ENCODE data around the gene RARRES1. TPM values are rescaled to one million over a fixed set of nuclear protein-coding genes. Genes with fewer than 3 reads are reported as not detected.
A peak's percentile ranks its signal among the peaks of the same experiment; 100 is the strongest.

Gene RARRES1
- total RNA-seq, 1 experiment from 2014 or later, result 20.5 TPM

DNA sequence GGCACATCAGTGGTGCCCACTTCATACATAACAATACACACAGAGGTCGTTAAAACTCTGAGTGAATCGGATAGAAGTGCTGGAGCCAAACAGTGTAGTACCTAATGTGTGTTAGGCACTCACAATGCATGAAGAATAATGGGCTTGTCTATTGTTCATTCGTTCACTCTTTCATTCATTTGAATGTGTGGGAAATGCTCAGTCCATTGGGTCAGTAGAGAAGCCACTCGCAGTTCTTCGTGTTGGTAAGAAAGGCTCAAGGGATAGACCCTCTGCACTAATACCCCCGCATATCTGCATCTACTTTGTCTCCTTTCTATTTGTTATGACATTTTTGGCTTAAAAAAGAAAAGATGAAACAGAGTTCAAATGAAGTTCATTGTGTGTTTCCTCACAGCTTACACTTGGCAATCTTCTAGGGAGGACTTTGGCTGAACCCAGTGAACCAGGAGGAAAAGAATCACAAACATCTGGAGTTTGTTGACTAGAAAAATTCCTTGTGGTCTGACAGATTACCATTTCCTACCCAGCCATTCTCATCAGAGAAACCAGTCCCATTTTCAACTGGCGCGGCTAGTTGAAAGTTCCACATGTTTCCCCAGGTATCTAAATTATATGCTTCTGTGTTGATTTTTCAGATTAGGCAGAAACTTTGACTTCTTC is 36.8 kb upstream of the RARRES1 start:
- intact Hi-C loops (cut with micrococcal nuclease; ENCODE audit: unreplicated experiment), result loop anchor here (1.0 kb wide), 1 partner anchor 44 kb away; no protein-coding TSS in a partner anchor
- peak; percentile 46 to 96 for DNase-seq
- no peak for TF ChIP-seq EZH2 (IDR thresholded peaks at IDR 0.05; ENCODE audit: low read depth)
- TF ChIP-seq, protein P1, sequence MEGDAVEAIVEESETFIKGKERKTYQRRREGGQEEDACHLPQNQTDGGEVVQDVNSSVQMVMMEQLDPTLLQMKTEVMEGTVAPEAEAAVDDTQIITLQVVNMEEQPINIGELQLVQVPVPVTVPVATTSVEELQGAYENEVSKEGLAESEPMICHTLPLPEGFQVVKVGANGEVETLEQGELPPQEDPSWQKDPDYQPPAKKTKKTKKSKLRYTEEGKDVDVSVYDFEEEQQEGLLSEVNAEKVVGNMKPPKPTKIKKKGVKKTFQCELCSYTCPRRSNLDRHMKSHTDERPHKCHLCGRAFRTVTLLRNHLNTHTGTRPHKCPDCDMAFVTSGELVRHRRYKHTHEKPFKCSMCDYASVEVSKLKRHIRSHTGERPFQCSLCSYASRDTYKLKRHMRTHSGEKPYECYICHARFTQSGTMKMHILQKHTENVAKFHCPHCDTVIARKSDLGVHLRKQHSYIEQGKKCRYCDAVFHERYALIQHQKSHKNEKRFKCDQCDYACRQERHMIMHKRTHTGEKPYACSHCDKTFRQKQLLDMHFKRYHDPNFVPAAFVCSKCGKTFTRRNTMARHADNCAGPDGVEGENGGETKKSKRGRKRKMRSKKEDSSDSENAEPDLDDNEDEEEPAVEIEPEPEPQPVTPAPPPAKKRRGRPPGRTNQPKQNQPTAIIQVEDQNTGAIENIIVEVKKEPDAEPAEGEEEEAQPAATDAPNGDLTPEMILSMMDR (conservative IDR thresholded peaks at IDR 0.05), result no peak
- no peaks in the 10 kb centered on the region for H3K79me2 ChIP-seq (ENCODE audit: low read depth)
- H3K4me3 ChIP-seq, result peak overlapping the region; percentile 6; the same call in 1 of the 2 replicates
- no peaks in the 10 kb centered on the region for H3K9me2 ChIP-seq (ENCODE audit: insufficient read depth)
- peaks cover 100% of the 10 kb centered on the region for H3K4me1 ChIP-seq (replicated peaks; ENCODE audit: insufficient read depth)
- ChIA-PET POLR2A (ENCODE audit: unreplicated experiment) (interaction anchor here (0.5 to 0.7 kb wide), 2 partner anchors 36 to 46 kb away, joined by 3 to 4 read pairs; no protein-coding TSS in a partner anchor), CTCF (interaction anchor here (1.5 kb wide), 1 partner anchor 42 kb away, joined by 4 read pairs; no protein-coding TSS in a partner anchor)
- H3K9me3 ChIP-seq (ENCODE audit: insufficient read depth, low read depth), result no peaks in the 10 kb centered on the region
- peak overlapping the region; percentile 98 for H3K27ac ChIP-seq
- no peaks in the 10 kb centered on the region for H3K27me3 ChIP-seq (ENCODE audit: insufficient read depth, low read depth)
- H3K36me3 ChIP-seq (ENCODE audit: low read depth), result peaks cover 10% of the 10 kb centered on the region
- H3F3A ChIP-seq (ENCODE audit: insufficient read depth, low read depth), result peaks cover 74% of the 10 kb centered on the region
- no peak overlapping the region for H2AFZ ChIP-seq
- BruUV-seq (replicated peaks), result no TSS peak
- H3K4me2 ChIP-seq, result peak overlapping the region; percentile 64
- H4K20me1 ChIP-seq (ENCODE audit: insufficient read depth), result no peaks in the 10 kb centered on the region

DNA sequence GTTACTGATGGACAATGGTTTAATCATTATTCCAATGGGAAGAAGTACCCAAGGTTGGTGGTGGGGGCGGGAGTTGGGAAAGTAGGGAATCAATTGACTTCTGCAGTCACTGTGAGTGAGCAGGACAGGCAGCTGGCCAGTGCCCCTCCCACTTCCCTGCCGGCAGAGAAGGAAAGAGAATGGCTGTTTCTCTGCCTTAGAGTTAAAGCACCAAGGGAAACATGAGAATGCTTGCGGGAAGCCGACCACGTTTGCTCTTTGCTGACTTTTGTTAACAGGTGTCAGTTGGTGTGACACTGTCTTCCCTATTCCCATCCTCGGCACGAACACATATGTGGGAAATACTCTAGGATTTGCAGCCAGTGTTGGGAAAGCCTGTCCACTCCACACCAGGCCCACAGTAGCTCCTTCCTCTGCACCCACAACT is 36.1 kb upstream of the RARRES1 start:
- intact Hi-C loops (cut with micrococcal nuclease; ENCODE audit: unreplicated experiment), result no loop called here
- ChIA-PET POLR2A (ENCODE audit: unreplicated experiment) (interaction anchor here (0.5 to 0.7 kb wide), 2 partner anchors 37 to 46 kb away, joined by 3 to 4 read pairs; no protein-coding TSS in a partner anchor), CTCF (no interaction called here)
- H3K27ac ChIP-seq, result peak overlapping the region; percentile 98
- peak overlapping the region; percentile 64 for H3K4me2 ChIP-seq
- H3K36me3 ChIP-seq (ENCODE audit: low read depth), result peaks cover 10% of the 10 kb centered on the region
- H3K4me1 ChIP-seq (replicated peaks; ENCODE audit: insufficient read depth), result peaks cover 100% of the 10 kb centered on the region
- H4K20me1 ChIP-seq (ENCODE audit: insufficient read depth), result no peaks in the 10 kb centered on the region
- H3F3A ChIP-seq (ENCODE audit: insufficient read depth, low read depth), result peaks cover 75% of the 10 kb centered on the region
- no TSS peak for BruUV-seq (replicated peaks)
- DNase-seq, result peak; percentile 50 to 65
- H2AFZ ChIP-seq, result no peak overlapping the region
- H3K9me3 ChIP-seq (ENCODE audit: insufficient read depth, low read depth), result no peaks in the 10 kb centered on the region
- H3K27me3 ChIP-seq (ENCODE audit: insufficient read depth, low read depth), result no peaks in the 10 kb centered on the region
- H3K79me2 ChIP-seq (ENCODE audit: low read depth), result no peaks in the 10 kb centered on the region
- H3K9me2 ChIP-seq (ENCODE audit: insufficient read depth), result no peaks in the 10 kb centered on the region
- no peak for TF ChIP-seq EZH2 (IDR thresholded peaks at IDR 0.05; ENCODE audit: low read depth)
- TF ChIP-seq, protein P1 (conservative IDR thresholded peaks at IDR 0.05), result no peak
- H3K4me3 ChIP-seq, result peak overlapping the region; percentile 6; the same call in 1 of the 2 replicates

DNA sequence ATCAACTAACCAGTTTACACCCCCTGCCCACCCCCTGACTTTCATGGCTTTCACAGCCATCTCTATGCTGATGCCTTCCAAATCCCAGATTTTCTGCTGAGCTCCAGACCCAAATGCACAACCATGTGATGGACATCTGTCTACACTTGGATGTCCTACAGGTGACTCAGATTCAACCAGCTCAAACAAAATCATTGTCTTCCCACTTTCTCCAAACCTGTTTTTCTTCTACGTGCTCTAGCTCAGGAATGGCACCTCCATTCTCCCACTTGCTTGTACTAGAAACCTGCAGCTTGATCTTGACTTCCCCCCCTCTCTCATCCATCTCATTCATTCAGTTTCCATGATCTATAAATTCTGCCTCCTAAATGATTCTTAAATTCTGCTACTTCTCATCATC is 34.1 kb upstream of the RARRES1 start:
- peak; percentile 28 to 91 for DNase-seq
- Histone ChIP-seq H3K4me1 (replicated peaks; ENCODE audit: insufficient read depth) (peaks cover 100% of the 10 kb centered on the region), H3K27me3 (ENCODE audit: insufficient read depth, low read depth) (no peaks in the 10 kb centered on the region), H3F3A (ENCODE audit: insufficient read depth, low read depth) (peaks cover 75% of the 10 kb centered on the region), H3K36me3 (ENCODE audit: low read depth) (peaks cover 10% of the 10 kb centered on the region), H3K9me3 (ENCODE audit: insufficient read depth, low read depth) (no peaks in the 10 kb centered on the region), H3K4me2 (peak overlapping the region; percentile 46), H2AFZ (no peak overlapping the region), H4K20me1 (ENCODE audit: insufficient read depth) (no peaks in the 10 kb centered on the region), H3K79me2 (ENCODE audit: low read depth) (no peaks in the 10 kb centered on the region), H3K9me2 (ENCODE audit: insufficient read depth) (no peaks in the 10 kb centered on the region), H3K27ac (peak overlapping the region; percentile 98), H3K4me3 (no peak overlapping the region)
- ChIA-PET CTCF (interaction anchor here (0.9 kb wide), 1 partner anchor 39 kb away, joined by 4 read pairs; no protein-coding TSS in a partner anchor), POLR2A (ENCODE audit: unreplicated experiment) (interaction anchor here (0.5 to 0.7 kb wide), 2 partner anchors 26 to 1518 kb away, joined by 4 read pairs; no protein-coding TSS in a partner anchor)
- BruUV-seq (replicated peaks), result no TSS peak
- intact Hi-C loops (cut with micrococcal nuclease; ENCODE audit: unreplicated experiment), result no loop called here
- TF ChIP-seq EZH2 (IDR thresholded peaks at IDR 0.05; ENCODE audit: low read depth), result no peak
- TF ChIP-seq, protein P1 (conservative IDR thresholded peaks at IDR 0.05), result no peak
